Measurements from ENCODE around the gene SLC9B2. TPM values are rescaled to one million over a fixed set of nuclear protein-coding genes. Genes with fewer than 3 reads are reported as not detected.

SLC9B2 gene
- total RNA-seq, 6 donors from 2014 or later = 1.00 to 18.9 (median 4.3) TPM

GRCh38 chr4:103019308-103020124 lies 57.0 kb downstream of the SLC9B2 start, which contains the start of gene SLC9B1:
Gene SLC9B1, minus strand, starts transcription at chr4:103019705. Its CDS starts 27,994 bp downstream, at chr4:102991711.
- peaks cover 6 to 16% (median 10%) of the 10 kb centered on the region in 4 donors for H3K4me1 ChIP-seq
- H3K9me3 ChIP-seq = no peaks in the 10 kb centered on the region
- ATAC-seq (ENCODE audit: low FRiP score in 2 of 2) = peak; percentile 99
- TF ChIP-seq EP300 (IDR thresholded peaks at IDR 0.05) (peak in 1 of 4 donors; percentile 80), CTCF (IDR thresholded peaks at IDR 0.05) (no peak), POLR2A (IDR thresholded peaks at IDR 0.05) (peak in 3 of 4 donors; percentile 41 to 91 (median 87)), POLR2AphosphoS5 (IDR thresholded peaks at IDR 0.05) (peak; percentile 87 to 96)
- peak within 1 kb of the TSS; percentile 86 to 90 (median 88) for H3K27ac ChIP-seq
- no peaks in the 10 kb centered on the region for H3K36me3 ChIP-seq
- 1 to 4% methylated on average over 26 to 46 of the region's 46 CpGs for WGBS, 2 donors
- H3K27me3 ChIP-seq = no peaks in the 10 kb centered on the region
- peak within 1 kb of the TSS; percentile 1 to 55 (median 47) for H3K4me3 ChIP-seq
- peak; percentile 98 to 99 for DNase-seq

- TF ChIP-seq EP300 (IDR thresholded peaks at IDR 0.05) (no peak), POLR2AphosphoS5 (IDR thresholded peaks at IDR 0.05) (no peak), POLR2A (IDR thresholded peaks at IDR 0.05) (no peak)
- no peaks in the 10 kb centered on the region for H3K36me3 ChIP-seq
- H3K9me3 ChIP-seq = no peaks in the 10 kb centered on the region
- DNase-seq = no peak
- peak overlapping the region in 3 of 4 donors; percentile 43 to 55 (median 51) for H3K4me3 ChIP-seq
- H3K27ac ChIP-seq = peak overlapping the region; percentile 86 to 90 (median 88)
- peak in 1 of 2 donors; percentile 50 for ATAC-seq (ENCODE audit: low FRiP score in 2 of 2)
- H3K4me1 ChIP-seq = peaks cover 6 to 16% (median 10%) of the 10 kb centered on the region in 4 donors
- no peaks in the 10 kb centered on the region for H3K27me3 ChIP-seq
- 46 to 47% methylated on average over 7 to 8 of the region's 8 CpGs for WGBS, 2 donors
Observed at GRCh38 chr4:103018391-103019307, 57.9 kb downstream of the SLC9B2 start.

GRCh38 chr4:103012551-103012950 lies 64.0 kb downstream of the SLC9B2 start:
- no peak for TF ChIP-seq CTCF (IDR thresholded peaks at IDR 0.05)
- TF ChIP-seq EP300 (IDR thresholded peaks at IDR 0.05) = no peak
- no peak for TF ChIP-seq POLR2AphosphoS5 (IDR thresholded peaks at IDR 0.05)
- Histone ChIP-seq H3K9me3 (no peaks in the 10 kb centered on the region), H3K36me3 (no peaks in the 10 kb centered on the region), H3K4me3 (no peak overlapping the region), H3K4me1 (peaks cover 9 to 15% (median 13%) of the 10 kb centered on the region in 4 donors), H3K27me3 (no peaks in the 10 kb centered on the region), H3K27ac (peak overlapping the region; percentile 24 to 73 (median 45))
- DNase-seq = no peak
- no peak for ATAC-seq (ENCODE audit: low FRiP score in 2 of 2)

GRCh38 chr4:103012060-103012459 lies 64.5 kb downstream of the SLC9B2 start:
- peak overlapping the region; percentile 24 to 73 (median 45) for H3K27ac ChIP-seq
- WGBS, 2 donors = 67 to 70% methylated on average over 1 of the region's 1 CpG
- no peaks in the 10 kb centered on the region for H3K9me3 ChIP-seq
- TF ChIP-seq POLR2A (IDR thresholded peaks at IDR 0.05) (no peak), POLR2AphosphoS5 (IDR thresholded peaks at IDR 0.05) (no peak), EP300 (IDR thresholded peaks at IDR 0.05) (no peak), CTCF (IDR thresholded peaks at IDR 0.05) (no peak)
- DNase-seq (no peak), ATAC-seq (ENCODE audit: low FRiP score in 2 of 2) (no peak)
- no peaks in the 10 kb centered on the region for H3K36me3 ChIP-seq
- peaks cover 9 to 15% (median 13%) of the 10 kb centered on the region in 4 donors for H3K4me1 ChIP-seq
- H3K27me3 ChIP-seq = no peaks in the 10 kb centered on the region
- H3K4me3 ChIP-seq = no peak overlapping the region

All from upper lobe of left lung (tissue), 6 donors.